HG03457 (cell line): ENCODE data around the gene MS4A5.
"Not testable (repeated sequence)": the region's sequence is repeated elsewhere in the genome, so short reads cannot be mapped to it uniquely, and the experiment has no call there.

Experiments used
- ATAC-seq: cut with Tn5 transposase; IDR thresholded peaks from one replicate; pipeline ENCODE4 v1.9.1; 2021; ENCODE audit warnings: moderate number of reproducible peaks; ENCODE audit not compliant: unreplicated experiment

MS4A5 gene

DNA sequence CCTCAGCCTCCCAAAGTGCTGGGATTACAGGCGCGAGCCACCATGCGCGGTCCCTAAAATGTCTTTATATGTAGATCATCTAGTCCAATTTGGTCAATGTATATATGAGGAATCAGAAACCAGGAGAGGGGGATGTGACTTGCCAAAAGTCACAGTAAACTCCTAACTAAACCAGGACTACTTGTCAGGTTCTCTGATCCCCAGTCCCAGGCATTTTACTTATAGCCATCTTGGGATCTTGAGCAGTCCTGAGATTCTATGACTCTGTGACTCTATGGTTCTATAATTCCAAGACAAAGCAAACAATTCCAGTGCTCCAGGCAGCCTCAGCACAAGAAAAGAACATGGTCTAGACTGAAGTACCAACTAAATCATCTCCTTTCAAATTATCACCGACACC, at the start of gene MS4A5:
Gene MS4A5 (plus strand): TSS at position 301 of the 400 bp plus-strand sequence. CDS start 103 bp downstream, outside the sequence.
- no peak for ATAC-seq

DNA sequence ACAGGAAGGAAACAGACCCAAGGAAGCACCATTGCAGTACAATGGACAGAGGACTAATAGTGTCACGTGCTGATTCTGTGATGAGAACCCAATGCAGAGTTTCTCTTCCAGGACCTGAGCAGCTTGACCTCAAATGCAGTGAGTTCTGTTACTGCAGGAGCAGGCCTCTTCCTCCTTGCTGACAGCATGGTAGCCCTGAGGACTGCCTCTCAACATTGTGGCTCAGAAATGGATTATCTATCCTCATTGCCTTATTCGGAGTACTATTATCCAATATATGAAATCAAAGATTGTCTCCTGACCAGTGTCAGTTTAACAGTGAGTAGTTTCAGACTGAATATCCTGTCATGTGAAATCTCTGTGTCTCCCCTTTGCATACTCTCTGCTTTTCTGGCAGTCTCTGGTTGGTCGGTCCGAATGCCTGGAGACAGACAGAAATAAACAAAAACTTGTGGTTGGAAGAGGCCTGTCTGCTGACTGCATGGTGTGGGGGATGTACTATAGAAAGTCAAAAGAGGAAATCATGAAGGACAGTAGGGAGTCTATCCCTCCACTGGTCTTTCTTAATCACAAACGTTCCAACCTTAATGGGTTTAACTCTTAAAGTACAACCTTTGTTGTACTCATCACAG, 40.0 kb upstream of the MS4A5 start:
- peak; percentile 85 for ATAC-seq

DNA sequence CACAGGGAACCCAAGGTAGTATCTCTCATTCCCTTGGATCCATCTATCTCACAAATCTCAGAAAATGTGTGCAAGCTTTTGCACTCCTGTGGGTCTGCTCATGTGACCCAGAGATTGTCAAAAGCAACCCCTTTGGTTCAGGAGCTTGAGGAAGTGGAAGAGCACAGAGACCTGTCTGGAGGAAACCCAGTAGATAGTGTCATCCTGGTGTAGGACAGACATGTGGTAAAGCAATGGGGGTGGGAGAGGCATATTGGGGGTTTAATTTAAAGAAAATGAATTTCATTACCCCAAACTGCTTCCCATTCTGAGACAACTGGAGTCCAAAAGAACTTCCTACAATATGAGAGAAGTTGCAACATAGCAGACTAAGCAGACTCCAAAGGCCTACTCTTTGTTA, 39.0 kb upstream of the MS4A5 start:
- ATAC-seq, result no peak

GRCh38 chr11:60392361-60392760, 37.0 kb upstream of the MS4A5 start:
- no peak for ATAC-seq

DNA sequence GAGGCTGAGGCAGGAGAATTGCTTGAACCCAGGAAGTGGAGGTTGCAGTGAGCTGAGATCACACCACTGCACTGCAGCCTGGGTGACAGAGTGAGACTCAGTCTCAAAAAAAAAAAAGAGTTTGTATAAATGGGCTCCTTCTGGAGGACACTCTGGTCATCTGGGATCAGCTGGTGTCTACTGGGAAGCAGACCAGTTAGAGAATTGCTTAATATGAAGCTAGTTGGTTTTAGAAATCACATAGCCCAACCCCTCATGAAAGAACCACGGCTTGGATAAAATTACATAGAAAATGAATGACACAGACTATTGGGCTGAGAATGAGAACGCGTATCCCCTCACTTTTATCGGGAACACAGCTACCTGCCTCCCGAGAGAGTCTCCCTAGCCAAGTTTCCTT, 36.4 kb upstream of the MS4A5 start:
- ATAC-seq, result no peak

DNA sequence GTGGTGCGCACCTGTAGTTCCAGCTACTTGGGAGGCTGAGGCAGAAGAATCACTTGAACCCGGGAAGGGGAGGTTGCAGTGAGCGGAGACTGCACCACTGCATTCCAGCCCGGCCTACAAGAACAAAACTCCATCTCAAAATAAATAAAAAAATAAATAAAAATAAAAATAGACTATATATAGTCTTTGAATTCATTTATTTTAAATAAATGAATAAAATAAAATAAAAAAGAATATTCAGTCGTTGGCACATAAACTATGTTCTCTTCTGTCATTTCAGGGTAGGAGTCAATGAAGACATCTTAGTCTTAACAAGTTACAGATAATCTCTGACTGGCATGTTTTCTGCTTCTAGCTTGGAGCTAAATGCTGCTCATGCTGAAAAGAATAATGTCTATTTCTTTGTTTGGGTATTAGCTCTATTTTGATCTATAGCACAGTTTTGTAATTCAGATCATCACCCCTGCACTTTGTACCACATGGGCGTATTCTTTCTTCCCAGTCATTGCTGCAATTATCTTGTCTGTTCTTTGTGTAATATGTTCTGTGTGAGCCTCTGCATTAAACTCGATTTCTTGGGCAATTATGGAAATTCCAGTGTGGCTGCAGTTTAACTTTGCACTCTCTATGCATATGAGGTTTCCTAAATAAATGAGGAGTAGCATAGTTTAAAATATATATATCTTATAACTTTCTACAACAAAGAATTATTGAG, 34.5 kb upstream of the MS4A5 start:
- ATAC-seq, result no peak

DNA sequence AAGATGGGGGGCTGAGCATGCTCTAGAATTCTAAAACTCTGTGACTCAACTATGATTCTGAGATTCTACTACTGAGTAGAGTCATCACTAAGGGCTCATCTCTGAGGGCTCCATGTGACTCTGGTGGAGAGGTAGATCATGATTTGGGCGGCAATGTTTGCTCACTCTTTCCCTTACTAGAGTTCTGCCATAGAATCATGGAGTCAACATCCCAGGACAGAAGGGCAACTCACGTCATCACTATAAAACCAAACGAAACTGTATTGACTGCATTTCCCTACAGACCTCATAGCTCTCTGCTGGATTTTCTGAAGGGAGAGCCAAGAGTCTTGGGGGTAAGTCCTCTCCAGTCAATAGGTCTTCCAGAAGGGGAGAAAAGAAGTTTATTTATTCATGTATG, 33.0 kb upstream of the MS4A5 start, which contains the start of gene MS4A14:
Gene MS4A14 (plus strand): TSS at position 78 of the 400 bp plus-strand sequence. CDS start 120 bp downstream, at position 198.
- no peak for ATAC-seq

GRCh38 chr11:60396799-60397198, 32.6 kb upstream of the MS4A5 start:
- no peak for ATAC-seq

DNA sequence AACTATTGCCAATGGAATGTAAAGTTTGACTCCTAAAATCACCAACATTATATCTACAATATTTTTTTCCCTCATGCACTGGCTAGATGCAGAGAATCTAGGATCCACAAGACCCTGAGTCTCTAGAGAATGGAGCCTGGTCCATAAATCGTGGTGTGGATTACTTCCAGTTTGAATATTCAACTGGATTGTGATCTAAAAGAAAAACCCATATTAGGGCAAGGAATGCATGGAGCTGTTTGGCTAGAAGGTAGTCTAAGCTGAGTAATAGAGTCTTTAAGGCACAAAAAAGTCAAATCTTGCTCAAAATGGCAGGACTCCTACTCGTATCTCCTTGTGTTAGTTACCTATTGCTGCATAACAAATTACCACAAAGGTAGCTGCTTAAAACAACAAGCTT, 9.4 kb upstream of the MS4A5 start:
- ATAC-seq, result no peak

GRCh38 chr11:60422609-60423008, 6.8 kb upstream of the MS4A5 start:
- no peak for ATAC-seq

DNA sequence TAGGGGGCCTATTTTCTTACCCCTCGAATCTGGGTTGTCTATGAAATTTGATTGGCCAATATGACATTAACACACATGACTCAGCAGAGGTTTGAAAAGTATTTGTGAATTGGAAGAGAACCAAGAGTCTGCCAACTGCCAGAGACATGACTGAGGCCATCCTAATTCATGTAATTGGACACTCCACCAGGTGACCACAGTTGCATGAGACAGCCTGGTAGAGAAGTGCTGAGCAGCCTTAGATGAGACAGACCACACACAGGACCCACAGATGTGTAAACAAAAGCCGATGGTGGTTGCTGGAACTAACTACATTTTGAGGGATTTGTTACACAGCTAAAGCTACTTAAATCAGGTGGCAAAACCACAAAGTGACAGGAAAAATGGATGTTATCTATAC, 855 bp upstream of the MS4A5 start:
- no peak for ATAC-seq

- ATAC-seq, result no peak
Measured at GRCh38 chr11:60431251-60431650, 1.9 kb downstream of the MS4A5 start.

GRCh38 chr11:60433401-60433800, 4.0 kb downstream of the MS4A5 start:
- ATAC-seq, result no peak

DNA sequence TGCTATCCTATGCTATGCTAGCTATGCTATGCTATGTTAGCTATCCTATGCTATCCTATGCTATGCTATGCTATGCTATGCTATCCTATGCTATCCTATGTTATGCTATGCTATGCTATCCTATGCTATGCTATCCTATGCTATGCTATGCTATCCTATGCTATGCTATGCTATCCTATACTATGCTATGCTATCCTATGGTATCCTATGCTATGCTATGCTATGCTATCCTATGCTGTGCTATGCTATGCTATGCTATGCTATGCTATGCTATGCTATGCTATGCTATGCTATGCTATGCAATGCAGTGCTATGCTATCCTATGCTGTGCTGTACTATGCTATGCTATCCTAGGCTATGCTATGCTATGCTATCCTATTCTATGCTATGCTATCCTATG, 17.7 kb downstream of the MS4A5 start:
- ATAC-seq, result no peak

GRCh38 chr11:60447846-60448245, 18.5 kb downstream of the MS4A5 start:
- ATAC-seq, result no peak

- not testable (repeated sequence) for ATAC-seq
Measured at GRCh38 chr11:60451185-60451584, 21.8 kb downstream of the MS4A5 start.

DNA sequence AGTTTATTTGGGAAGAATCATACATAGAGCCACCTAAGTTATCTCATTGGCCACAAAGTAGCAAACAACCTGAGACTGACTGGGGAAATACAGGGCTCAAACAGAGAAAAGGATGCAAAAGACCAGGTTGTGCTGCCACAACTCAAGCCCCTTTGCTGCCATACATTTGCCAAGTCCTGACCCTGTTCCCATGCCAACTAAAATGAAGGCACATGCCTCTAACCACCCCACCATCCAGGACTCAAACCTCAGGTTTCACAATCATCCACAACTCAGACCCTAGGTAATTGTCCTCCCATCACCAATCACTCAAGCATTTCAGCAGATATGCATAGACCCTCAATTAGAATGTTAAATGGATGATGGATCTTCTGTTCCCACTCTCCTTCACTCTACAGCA, 24.8 kb downstream of the MS4A5 start:
- ATAC-seq, result no peak

GRCh38 chr11:60455531-60456042, 26.2 kb downstream of the MS4A5 start, which contains the start of gene MS4A1:
MS4A1 (plus strand) TSS chr11:60455847; CDS start chr11:60462375, 6,528 bp downstream.
- peak; percentile 84 for ATAC-seq

DNA sequence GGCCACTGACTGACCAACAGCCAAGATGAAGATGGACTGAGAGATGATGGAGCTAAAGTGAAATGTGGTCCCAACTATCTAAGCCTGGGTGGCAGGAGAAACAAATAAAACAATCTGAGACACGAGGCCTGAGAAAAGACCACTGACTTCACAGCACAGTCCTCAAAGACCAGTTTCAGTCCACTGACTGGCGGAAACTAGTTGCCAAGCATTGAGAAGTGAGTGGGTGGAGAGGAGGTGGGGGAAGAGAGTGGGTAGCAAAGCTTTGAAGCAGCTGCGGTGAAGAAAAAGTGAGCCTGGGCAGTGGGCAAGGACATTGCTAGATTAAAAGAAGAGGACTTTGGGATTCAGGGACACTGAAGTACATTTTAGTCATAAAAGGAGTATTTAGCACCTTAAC, 28.2 kb downstream of the MS4A5 start:
- ATAC-seq, result peak; percentile 34

- no peak for ATAC-seq
Measured at GRCh38 chr11:60459345-60459744, 30.0 kb downstream of the MS4A5 start.

- no peak for ATAC-seq
Measured at GRCh38 chr11:60468829-60469228, 39.5 kb downstream of the MS4A5 start.

DNA sequence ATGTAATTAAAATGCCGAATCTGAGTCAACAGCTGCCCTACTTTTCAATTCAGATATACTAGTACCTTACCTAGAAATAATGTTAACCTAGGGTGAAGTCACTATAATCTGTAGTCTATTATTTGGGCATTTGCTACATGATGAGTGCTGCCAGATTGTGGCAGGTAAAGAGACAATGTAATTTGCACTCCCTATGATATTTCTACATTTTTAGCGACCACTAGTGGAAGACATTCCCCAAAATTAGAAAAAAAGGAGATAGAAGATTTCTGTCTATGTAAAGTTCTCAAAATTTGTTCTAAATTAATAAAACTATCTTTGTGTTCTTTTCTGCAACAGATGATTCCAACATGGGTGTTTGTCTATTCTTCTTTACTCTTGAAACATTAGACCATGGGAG, 40.4 kb downstream of the MS4A5 start:
- ATAC-seq, result no peak
